Amniotic epithelial cell (primary cell): ENCODE data around the gene EIF2D.
"Not testable (repeated sequence)": the region's sequence is repeated elsewhere in the genome, so short reads cannot be mapped to it uniquely, and the experiment has no call there.

ENCODE experiments used
- DNase-seq: peaks from one replicate; pipeline ENCODE4 v3.0.0-alpha.2; 2010; ENCODE audit warnings: low read depth

The EIF2D gene

DNA sequence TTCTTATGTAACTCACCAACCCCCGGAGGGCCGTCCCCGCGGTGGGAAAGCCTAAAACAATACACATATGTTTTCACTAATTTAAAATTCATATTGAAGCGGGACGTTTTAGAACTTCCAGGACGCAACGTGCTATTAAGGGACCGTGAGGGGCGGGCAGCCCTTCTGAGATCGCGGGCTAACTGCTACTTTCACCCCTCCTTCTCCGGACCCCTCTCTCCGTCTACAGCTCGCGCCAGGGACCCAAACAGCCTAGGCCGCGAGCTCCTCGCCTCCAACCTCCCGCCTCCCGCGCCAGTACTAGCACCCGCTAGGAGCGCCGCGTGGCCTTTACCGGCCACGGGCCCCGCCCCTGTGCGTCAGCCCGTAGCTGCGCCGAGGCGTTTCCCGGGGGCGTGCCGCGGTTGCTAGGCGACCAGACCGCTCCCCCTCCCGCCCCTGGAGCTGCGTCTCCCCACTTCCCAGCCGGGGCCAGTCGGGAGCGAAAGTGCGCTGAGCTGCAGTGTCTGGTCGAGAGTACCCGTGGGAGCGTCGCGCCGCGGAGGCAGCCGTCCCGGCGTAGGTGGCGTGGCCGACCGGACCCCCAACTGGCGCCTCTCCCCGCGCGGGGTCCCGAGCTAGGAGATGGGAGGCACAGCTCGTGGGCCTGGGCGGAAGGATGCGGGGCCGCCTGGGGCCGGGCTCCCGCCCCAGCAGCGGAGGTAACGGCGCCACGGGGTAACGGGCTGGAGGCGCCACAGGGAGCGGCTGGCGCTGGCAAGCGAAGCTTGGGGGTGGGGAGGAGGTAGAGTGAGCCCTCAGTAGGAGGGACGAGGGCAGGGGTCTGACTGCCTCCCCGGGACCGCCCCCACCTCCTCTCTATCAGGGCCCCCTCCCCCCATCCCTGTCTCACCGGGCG is 23.1 kb upstream of the EIF2D start, which contains the start of gene DYRK3:
Gene DYRK3, plus strand, starts transcription at position 457 of the 898 bp plus-strand sequence. Its CDS starts 168 bp downstream, at position 625.
- peak; percentile 88 for DNase-seq

DNA sequence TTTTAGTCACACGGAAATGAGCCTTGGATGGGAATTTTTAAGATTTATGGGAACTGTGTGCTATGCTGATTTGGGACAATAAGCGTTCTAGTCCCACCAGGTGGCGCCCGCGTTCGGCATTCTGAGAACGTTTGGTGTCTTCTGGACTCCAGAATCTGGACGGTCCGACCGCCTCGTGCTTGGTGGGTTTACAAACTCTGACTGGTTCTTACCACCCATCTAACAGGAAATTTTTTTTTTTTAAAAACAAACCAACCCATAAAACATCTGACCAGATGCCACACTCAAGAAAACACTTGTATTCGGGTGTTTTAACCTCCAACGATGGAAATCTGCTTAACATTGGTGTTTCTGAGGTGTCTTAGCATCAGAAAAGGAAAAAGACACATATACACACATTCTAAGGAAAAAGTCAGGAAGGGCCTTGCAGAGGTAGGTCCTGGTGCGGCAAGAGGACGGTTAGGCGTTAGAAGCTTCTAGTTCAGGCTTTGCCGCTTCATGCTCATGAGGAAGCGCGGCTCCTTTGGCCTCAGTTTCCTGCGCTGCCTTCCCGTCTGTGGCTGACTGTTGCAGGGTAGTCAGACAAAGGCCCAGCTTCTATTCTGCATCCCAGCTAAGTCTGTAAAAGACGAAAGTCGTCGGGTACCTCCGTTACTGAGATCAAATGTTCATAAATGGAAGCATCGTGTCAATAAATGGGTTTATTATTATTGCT is 22.3 kb upstream of the EIF2D start:
- peak; percentile 76 for DNase-seq

DNA sequence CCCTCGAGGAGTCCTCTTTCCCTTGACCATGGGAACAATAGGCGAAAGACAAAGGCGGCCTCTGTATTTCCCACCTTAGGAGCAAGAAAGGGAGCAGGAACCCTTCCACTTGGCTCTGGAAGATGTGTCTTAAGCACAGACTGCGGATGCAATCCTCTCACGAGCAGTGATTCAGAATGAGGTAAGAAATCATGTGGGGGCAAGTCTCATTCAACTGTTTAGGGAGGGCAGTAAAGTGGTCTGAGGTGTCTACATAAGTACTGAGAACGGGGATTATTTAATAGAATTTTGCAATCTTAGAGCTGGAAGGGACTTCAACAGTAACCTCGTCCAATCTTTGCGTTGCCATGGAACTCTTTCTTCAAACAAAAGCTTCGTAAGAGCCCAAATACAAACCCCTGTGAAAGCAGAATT is 21.4 kb upstream of the EIF2D start:
- DNase-seq, result peak; percentile 97

DNA sequence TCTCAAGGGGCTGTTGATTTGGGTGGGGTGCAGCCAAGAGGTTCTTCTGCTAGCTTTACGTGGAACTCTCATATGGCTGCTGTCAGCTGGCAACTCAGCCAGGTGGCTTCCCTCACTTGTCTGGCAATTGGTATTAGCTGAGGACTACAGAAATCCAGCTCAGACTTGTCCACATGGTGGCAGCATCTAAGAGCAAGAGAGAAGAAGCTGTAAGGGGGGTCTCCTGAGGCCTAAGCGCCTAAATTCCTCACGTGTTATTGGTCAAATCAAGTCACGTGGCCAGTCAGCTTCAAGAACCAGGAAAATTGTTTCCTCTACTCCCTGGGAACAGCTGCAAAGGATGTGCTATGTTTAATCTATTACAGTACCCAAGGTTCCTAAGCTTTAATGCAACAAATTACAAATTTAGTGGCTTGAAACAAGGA is 18.8 kb upstream of the EIF2D start:
- peak; percentile 86 for DNase-seq

DNA sequence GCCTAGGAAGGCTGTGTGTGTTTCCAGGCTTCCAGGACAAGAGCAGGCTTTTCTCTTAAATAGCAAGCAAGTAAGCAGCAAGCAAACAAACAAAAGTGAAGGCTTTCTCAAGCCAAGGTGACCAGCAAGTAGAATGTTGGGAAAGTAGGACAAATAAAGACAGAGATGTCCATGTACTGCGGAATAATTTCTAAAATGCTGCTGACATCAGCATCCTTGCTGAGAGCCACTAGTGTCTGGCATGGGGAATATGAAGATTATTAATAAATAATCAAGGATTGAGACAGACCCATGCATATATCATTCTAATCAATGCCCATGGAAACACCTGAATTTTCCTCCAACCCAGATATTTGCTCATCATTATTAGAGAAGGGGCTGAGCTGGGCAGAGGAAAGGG is 16.7 kb upstream of the EIF2D start:
- no peak for DNase-seq

DNA sequence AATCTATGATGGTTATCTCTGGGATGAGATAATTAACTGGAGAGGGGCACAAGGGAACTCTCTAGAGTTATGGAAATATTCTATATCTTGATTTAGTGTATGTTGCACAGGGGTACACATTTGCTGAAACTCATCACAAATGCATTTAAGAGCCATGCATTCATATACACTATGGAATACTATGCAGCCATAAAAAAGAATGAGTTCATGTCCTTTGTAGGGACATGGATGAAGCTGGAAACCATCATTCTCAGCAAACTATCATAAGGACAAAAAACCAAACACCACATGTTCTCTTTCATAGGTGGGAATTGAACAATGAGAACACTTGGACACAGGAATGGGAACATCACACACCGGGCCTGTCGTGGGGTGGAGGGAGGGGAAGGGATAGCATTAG is 14.1 kb upstream of the EIF2D start:
- DNase-seq, result not testable (repeated sequence)

DNA sequence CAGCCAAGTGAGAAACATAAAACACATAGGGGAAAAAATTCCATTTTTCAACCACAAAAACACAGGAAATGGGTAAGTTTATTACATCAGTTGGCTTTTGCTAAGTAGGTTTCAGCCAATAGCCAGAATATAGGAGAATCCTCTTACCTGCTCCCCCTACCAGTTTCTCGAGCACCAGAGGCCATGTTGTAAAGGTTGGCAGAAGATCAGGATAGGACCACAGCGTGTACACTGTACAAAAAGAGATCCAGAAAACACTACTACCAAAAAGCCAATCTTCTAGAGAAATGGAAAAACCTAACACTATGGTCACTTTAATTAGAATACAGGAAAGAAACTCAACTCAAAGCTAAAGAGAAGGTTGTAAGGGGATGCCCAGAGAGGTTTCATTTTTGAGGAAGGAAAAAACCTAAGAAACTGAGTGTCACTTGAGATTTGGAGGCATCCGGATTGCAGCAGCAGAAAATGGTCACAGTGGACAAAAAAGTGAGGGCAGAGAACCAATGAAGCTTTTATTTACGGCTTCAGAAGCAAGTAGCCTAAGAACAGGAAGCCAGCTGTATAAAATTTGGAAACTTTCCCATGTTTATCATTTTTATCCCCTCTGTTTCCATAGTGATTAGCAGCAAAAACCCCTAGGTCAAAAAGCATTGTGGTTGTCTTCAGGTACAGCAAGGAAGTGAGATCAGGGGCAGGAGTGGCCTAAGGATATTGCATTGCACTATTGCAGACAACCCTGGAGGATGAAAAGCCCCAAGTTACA is 2.9 kb downstream of the EIF2D start:
- no peak for DNase-seq

DNA sequence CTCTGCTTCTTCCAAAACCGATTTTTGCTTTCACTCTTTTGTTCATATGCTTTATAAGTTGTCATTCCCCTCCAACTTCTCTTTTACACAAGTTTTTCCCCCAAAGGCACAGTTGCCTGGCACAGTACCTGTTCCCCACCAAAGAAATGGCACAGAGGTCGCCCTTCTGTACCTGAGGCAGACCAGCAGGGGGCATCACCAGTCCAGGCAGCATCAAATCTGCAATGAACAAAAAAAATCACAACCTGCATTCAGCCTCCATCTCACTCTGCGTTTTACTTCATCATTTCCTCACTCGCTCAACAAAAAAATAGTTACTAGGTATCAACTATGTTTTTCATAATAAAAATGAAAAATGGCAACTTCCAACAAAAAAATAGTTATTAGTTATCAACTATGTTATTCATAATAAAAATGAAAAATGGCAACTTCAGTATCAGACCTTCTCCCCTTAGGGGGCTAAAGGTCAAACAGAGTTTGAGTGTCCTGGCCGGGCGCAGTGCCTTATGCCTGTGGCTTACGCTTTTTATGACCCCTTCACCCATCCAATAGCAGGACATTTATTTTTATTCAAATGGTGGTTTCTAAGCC is 4.1 kb downstream of the EIF2D start:
- peak; percentile 37 for DNase-seq

DNA sequence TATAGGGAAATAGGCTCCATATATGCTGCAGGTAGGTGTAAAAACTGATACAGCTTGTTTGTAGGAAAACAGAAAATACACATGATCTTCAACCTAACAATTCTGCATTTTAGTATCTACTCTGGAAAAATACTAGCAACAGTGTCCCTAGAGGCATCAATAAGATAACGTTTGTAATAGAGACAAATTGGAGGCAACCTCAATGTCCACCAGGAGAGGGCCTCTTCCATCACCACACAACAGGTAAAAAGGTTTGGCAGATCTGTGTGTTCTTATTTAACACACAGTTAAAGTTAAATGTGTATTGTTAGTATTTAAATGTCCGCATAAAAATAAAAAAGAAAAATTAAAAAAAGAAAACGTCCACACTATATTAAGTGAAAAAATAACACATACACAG is 5.4 kb downstream of the EIF2D start:
- no peak for DNase-seq

DNA sequence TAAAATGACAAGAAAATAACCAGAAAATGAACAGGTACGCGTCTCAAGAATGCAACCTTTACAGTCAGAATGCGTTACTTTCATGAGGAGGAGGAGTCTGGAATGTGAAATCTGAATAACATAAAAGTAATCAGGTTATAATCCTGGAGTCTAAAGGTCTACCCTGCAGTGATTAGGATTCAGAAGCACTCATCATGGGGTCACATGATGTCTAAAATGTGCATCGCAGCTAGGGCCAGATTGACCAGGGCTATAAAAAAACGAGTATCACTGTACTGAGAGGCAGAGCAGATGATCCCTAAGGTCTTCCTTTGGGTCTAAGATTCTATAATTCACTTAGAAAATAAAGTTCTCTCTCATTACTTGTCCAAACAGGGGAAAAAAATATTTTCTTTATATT is 7.4 kb downstream of the EIF2D start:
- no peak for DNase-seq

DNA sequence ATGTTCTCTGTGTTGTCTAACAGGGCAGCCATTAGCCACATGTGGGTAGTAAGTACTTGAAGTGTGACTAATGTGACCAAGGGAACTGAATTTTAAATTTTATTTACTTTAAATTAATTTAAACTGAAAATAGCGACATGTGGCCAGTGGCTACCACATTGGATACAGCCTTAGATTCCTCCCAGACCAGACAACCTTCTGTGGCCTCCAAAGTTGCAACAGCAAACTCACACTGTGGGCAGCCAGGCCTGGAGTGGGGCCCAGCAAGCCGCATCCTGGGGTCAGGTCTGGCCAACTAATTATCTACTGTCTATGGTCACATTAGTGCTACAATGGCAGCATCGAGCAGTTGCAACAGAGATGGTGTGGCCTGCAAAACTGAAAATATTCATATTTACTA is 11.7 kb downstream of the EIF2D start:
- peak; percentile 65 for DNase-seq

DNA sequence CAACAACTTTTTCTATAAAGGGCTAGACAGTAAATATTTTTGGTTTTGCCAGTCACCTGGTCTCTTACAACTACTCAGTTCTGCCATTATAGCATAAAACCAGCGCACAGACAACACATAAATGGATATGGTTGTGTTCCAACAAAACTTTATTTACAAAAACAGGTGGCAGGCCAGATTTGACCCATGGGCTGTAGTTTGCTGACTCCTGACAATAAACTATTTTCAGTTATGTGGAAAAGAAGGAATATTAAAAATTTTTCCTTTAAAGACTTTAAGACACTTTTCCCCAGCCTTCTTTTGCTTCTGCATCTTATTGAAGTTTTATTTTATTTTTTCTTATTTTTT is 16.0 kb downstream of the EIF2D start:
- DNase-seq, result no peak

DNA sequence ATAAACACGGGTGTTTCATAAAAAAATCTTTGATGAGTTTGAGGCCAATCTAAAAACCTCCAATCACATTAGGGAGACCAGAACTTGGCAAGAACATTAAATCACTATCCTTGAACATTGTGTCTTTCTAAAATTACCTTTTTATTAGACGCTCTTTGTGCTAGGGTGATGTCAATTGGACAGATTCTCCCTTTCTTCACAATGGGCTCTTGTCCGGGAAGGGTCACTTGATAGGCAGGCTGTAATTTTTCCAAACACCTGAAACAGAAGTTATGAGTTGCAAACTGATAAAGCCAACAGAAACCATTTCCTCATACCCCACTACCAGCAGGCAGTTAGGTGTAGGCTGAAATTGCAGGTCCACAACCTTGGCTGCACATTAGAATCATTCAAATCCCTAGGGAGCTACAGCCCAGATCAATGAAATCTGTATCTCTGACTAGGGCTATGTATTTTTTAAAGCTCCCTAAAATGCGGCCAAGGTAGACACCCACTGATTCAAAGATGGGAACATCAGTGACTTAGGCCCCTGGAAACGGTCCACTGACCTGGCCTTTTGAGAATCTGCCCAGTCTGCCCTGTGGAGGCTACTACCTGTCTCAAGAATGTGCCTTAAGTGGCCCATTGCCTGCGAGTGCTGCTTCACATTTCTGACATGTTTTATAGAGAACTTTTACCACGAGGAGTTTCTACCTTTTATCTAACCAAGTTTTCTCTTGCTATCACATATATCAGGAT is 16.5 kb downstream of the EIF2D start:
- no peak for DNase-seq

DNA sequence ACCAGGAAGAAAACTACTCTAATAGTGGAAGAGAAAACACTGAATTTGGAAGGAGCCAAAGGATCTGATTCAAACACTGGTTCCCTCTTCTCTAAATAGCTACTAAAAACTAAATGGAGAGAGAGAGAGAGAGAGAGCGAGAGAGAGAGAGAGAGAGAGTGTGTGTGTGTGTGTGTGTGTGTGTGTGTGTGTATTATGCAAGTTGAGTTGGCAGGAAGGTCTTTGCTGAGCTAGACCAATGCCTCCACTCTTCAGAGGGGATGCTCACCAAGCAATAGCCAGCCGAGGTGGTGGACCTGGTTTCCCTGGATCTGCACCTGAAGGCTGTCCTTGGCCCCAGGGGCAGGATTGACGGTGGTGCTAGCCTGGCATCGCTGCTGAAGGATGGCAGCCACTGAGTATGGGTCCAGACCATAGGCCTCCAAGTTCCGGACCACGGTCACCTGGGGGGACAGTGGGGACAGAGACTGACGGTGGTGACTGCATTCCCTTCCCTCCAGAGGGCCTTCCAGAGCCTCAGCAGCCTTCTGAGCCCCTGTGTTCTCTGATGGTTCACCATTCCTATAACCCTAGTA is 18.8 kb downstream of the EIF2D start:
- no peak for DNase-seq

DNA sequence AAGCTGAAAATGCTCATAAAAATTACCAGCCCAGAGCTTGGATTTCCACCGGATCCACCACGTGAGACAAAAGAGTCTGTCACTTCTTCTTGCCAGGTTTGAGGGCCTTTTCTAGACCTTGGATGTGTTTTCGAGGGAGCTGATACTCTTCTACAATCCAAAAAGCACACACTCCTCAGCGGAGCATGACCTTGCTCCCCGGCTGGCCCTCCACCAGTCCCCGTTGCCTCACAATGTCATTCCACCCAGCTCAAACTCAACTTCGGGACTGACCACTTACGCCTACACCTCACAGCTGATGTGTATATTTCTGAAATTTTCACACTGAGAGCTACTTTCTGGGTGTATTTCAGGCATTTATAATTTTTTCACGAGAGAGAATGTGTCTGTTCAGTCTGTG is 20.6 kb downstream of the EIF2D start:
- DNase-seq, result no peak

DNA sequence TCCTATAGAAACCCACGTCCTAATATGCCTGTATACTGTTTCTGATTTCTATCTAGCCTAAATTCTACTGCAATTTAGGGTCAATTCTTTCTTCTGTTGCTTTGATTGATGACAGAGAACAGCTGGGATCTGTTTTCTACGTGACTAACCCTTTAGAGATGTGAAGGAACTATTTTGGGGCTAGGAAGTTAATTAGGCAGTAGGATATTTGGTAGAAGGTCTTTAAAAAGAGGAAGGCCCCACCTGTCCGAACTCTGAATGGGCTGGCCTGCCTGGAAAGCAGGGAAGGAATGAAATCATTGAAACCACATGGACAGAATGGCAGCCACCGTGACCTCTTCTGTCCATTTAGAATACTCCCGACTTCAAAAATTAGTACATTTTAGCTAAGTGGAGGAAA is 21.0 kb downstream of the EIF2D start:
- no peak for DNase-seq

DNA sequence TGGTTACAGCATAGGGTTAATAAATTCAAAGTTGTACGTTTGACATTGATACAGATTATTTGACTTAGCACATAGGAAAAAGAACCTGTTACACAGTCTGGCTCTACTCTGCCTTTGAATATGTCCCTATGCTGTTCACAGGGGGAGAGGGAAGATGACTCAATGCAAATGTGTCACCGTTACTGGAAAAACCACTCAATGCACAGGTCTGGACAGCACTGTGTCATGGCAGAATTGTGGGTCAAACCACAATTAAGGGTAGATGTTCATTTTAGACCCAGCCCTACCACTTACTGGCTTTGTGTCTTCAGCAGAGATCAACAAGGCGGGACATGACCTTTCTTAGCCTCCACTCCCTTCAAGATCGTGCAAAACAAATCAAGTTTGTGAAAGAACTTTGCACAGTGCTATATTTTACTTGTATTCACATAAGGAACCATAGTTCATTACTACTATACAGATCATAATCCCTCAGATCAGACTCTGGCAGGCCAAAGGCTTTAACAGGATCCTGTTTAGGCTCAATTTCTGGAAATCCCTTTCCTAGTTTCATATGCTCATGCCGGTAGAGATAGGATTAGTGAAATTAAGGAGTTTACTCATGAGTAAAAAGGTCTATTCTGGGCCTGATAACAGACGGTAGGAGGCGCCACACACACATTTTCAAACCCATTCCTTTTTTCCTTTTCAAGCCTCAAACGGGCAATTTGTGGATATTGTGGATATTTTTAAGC is 22.1 kb downstream of the EIF2D start:
- DNase-seq, result peak; percentile 60

DNA sequence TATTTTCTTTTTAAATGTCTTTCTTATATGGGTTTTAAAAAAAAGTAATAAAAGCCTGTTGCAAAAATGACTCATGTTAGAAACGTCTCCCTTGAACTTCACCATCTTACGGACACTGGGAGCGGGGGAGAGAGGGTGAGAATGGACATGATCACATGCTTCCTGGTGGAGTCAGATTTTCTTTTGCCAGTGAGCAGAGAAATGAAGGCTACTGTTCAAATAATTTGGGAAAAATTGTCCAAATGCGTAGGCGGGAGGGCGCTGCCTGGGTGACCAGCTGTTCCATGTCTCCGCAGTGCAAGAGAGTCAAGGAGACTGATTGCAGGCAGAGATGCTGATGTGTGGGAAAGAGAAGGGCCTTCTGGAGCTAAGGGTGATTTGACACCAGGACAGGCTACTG is 23.1 kb downstream of the EIF2D start:
- peak; percentile 93 for DNase-seq

DNA sequence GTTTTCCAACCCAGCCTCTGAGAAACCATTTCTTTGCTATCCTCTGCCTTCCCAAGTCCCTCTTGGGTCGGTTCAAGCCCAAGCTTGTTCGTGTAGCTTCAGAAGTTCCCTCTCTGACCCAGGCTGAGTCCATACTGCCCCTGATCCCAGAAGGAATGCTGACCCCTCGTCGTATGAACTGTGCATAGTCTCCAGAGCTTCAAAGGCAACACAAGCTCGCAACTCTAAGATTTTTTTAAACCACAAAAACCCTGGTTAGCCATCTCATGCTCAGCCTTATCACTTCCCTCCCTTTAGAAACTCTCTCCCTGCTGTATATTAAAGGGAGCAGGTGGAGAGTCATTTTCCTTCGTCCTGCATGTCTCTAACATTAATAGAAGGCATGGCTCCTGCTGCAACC is 23.8 kb downstream of the EIF2D start:
- DNase-seq, result peak; percentile 75

DNA sequence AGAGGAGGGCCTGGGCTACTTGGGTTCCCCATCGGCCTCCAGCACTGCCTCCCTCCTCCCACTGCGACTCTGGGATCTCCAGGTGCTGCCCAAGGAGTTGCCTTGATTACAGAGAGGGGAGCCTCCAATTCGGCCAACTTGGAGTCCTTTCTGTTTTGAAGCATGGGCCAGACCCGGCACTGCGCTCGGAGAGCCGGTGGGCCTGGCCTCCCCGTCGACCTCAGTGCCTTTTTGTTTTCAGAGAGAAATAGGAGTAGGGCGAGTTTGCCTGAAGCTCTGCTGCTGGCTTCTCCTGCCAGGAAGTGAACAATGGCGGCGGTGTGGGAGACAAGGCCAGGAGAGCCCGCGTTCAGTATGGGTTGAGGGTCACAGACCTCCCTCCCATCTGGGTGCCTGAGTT is 24.4 kb downstream of the EIF2D start:
- no peak for DNase-seq
